Measurements from ENCODE around the gene ELK4.

DNA sequence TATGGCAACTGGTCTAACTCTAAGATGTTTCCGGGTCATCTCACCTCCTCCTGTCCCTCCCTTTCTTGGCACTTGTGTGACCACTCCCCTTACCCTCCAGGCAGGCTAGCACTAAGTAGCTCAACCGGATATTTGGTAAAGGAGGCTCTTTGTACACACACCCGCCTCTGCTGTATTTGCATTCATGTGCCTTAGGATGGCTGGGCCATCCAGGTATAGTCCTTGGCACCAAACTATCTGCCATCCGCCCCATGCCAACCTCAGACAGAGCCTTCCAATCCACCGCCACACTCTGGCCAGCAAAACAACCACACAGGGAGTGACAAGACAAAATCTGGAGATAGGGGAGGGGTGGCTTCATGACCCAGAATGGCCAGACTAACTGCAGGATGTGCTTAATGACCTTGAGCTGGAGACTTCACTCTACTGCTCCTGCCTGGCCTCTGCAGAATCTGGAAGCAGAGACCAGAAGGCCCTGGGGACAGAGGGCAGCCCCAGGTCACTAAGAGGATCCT lies 67.8 kb downstream of the ELK4 start:
- TF ChIP-seq CTCF (IDR thresholded peaks at IDR 0.05) (no peak), POLR2A (IDR thresholded peaks at IDR 0.05) (no peak)

All from heart left ventricle (tissue), 13 donors.